GM23248 (cell line): ENCODE results near the gene THRSP. TPM values are rescaled to one million over a fixed set of nuclear protein-coding genes. Genes with fewer than 3 reads are reported as not detected.
"Not testable (repeated sequence)": the region's sequence is repeated elsewhere in the genome, so short reads cannot be mapped to it uniquely, and the experiment has no call there.

Experiments
- DNase-seq: peaks from one replicate; pipeline ENCODE4 v3.0.0-alpha.2; 2015
- H2AFZ ChIP-seq: fragments of 200-600 bp; sonication (generic); 2 replicates; pipeline ENCODE4 v1.6.1; 2016; ENCODE audit warnings: antibody characterized with exemption
- H3F3A ChIP-seq: fragments of 200-600 bp; sonication (generic); 2 replicates; pipeline ENCODE4 v1.6.1; 2016; ENCODE audit warnings: mild to moderate bottlenecking, antibody characterized with exemption, mixed run types; ENCODE audit not compliant: insufficient read depth
- H3K27ac ChIP-seq: fragments of 200-600 bp; sonication (generic); 2 replicates; pipeline ENCODE4 v1.5.1; 2016; ENCODE audit warnings: mild to moderate bottlenecking
- H3K27me3 ChIP-seq: fragments of 200-600 bp; sonication (generic); replicated peaks from 2 replicates; pipeline ENCODE4 v1.6.1; 2016; ENCODE audit warnings: mild to moderate bottlenecking; ENCODE audit not compliant: insufficient read depth
- H3K36me3 ChIP-seq: fragments of 200-600 bp; sonication (generic); 2 replicates; pipeline ENCODE4 v1.6.1; 2016; ENCODE audit warnings: low read depth, mild to moderate bottlenecking
- H3K4me1 ChIP-seq: fragments of 200-600 bp; sonication (generic); 2 replicates; pipeline ENCODE4 v1.6.1; 2016; ENCODE audit warnings: mild to moderate bottlenecking; ENCODE audit not compliant: insufficient read depth
- H3K4me2 ChIP-seq: fragments of 200-600 bp; sonication (generic); one replicate; pipeline ENCODE4 v1.6.1; 2016; ENCODE audit warnings: mild to moderate bottlenecking; ENCODE audit not compliant: unreplicated experiment
- H3K4me3 ChIP-seq: fragments of 200-600 bp; sonication (generic); 2 replicates; pipeline ENCODE4 v1.5.1; 2016; ENCODE audit warnings: mild to moderate bottlenecking
- H3K79me2 ChIP-seq: fragments of 200-600 bp; sonication (generic); 2 replicates; pipeline ENCODE4 v1.6.1; 2016; ENCODE audit warnings: mild to moderate bottlenecking; ENCODE audit not compliant: insufficient read depth
- H3K9ac ChIP-seq: fragments of 200-600 bp; sonication (generic); 2 replicates; pipeline ENCODE4 v1.6.1; 2016; ENCODE audit warnings: mild to moderate bottlenecking
- H3K9me2 ChIP-seq: fragments of 200-600 bp; sonication (generic); 2 replicates; pipeline ENCODE4 v1.6.1; 2016; ENCODE audit warnings: mixed run types, mild to moderate bottlenecking, moderate library complexity; ENCODE audit not compliant: insufficient read depth
- H3K9me3 ChIP-seq: fragments of 200-600 bp; sonication (generic); one replicate; pipeline ENCODE4 v1.6.1; 2017; ENCODE audit warnings: low read depth
- H4K20me1 ChIP-seq: fragments of 200-600 bp; sonication (generic); 2 replicates; pipeline ENCODE4 v1.6.0; 2016; ENCODE audit not compliant: insufficient read depth
- EZH2 ChIP-seq: fragments of 200-600 bp; sonication (generic); IDR thresholded peaks from 2 replicates; pipeline ENCODE4 v1.6.1; 2018; ENCODE audit warnings: antibody characterized with exemption, mild to moderate bottlenecking; ENCODE audit not compliant: insufficient read depth, poor library complexity, severe bottlenecking
- EZH2phosphoT487 ChIP-seq: fragments of 200-600 bp; sonication (generic); IDR thresholded peaks from 2 replicates; pipeline ENCODE4 v1.6.1; 2018; ENCODE audit warnings: antibody characterized with exemption, moderate library complexity, mild to moderate bottlenecking, low read depth; ENCODE audit not compliant: insufficient read depth
- WGBS, 2 experiments: methylation state at CpG; one replicate each; pipeline ENCODE4 v1.1.6; 2015 to 2017; ENCODE audit warnings: low lambda C conversion rate in 2 of 2, low coverage in 1 of 2; ENCODE audit errors: missing lambda C conversion rate in 2 of 2; 5-methylcytosine and 5-hydroxymethylcytosine counted together
- in situ Hi-C: fragments of 300-500 bp; cut with MboI; formaldehyde crosslinking; loops from 2 replicates; pipeline ENCODE4 v1.15.0; 2020
- polyA plus RNA-seq: library from polyadenylated mRNA; unstranded; fragments of >200 nt; fragmentation: Nextera tagmentation; extraction: Ambion mirVana; gene quantifications from 2 replicates; pipeline ENCODE4 v1.2.1, GENCODE V29; 2016
- total RNA-seq: library from RNA; depleted of rRNA; stranded (reverse); fragments of >200 nt; shearing (Covaris generic); gene quantifications from 2 replicates; pipeline ENCODE4 v1.2.3, GENCODE V29; 2014

Gene THRSP
- total and polyA plus RNA-seq, 2 experiments from 2014 or later: not detected

GRCh38 chr11:78039919-78040671 is 23.6 kb upstream of the THRSP start:
- Histone ChIP-seq H3K9me3 (no peaks in the 10 kb centered on the region), H3K4me1 (peaks cover 22% of the 10 kb centered on the region), H3K9me2 (no peaks in the 10 kb centered on the region), H3K27ac (peak overlapping the region; percentile 99), H3K4me3 (peak overlapping the region; percentile 64), H4K20me1 (no peaks in the 10 kb centered on the region), H3K9ac (peak overlapping the region; percentile 87), H3K27me3 (no peaks in the 10 kb centered on the region), H2AFZ (peak overlapping the region; percentile 96), H3K79me2 (peaks cover 7% of the 10 kb centered on the region; the same call in 1 of the 2 replicates), H3K36me3 (no peaks in the 10 kb centered on the region), H3F3A (peaks cover 13% of the 10 kb centered on the region), H3K4me2 (peak overlapping the region; percentile 89)
- TF ChIP-seq EZH2phosphoT487: no peak
- TF ChIP-seq EZH2: no peak
- peak; percentile 85 for DNase-seq
- 5 to 7% methylated on average over 7 of the region's 7 CpGs for WGBS, 2 experiments
- in situ Hi-C loops: no loop called here

GRCh38 chr11:78040691-78041379 is 22.8 kb upstream of the THRSP start:
- H4K20me1 ChIP-seq: no peaks in the 10 kb centered on the region
- H3K9me3 ChIP-seq: no peaks in the 10 kb centered on the region
- 90 to 93% methylated on average over 15 of the region's 15 CpGs for WGBS, 2 experiments
- H2AFZ ChIP-seq: peak overlapping the region; percentile 32; the same call in 1 of the 2 replicates
- no peaks in the 10 kb centered on the region for H3K27me3 ChIP-seq
- peak overlapping the region; percentile 87 for H3K9ac ChIP-seq
- peak overlapping the region; percentile 89 for H3K4me2 ChIP-seq
- H3K27ac ChIP-seq: peak overlapping the region; percentile 99
- H3K4me1 ChIP-seq: peaks cover 28% of the 10 kb centered on the region
- no peak for DNase-seq
- in situ Hi-C loops: no loop called here
- H3F3A ChIP-seq: peaks cover 13% of the 10 kb centered on the region
- H3K36me3 ChIP-seq: no peaks in the 10 kb centered on the region
- H3K4me3 ChIP-seq: peak overlapping the region; percentile 64; the same call in 1 of the 2 replicates
- H3K9me2 ChIP-seq: no peaks in the 10 kb centered on the region
- no peak for TF ChIP-seq EZH2
- no peak for TF ChIP-seq EZH2phosphoT487
- H3K79me2 ChIP-seq: peaks cover 7% of the 10 kb centered on the region; the same call in 1 of the 2 replicates

- H3K36me3 ChIP-seq, H4K20me1 ChIP-seq, H3K4me3 ChIP-seq, H3K27me3 ChIP-seq, H3K9me3 ChIP-seq, in situ Hi-C loops, DNase-seq, H3K9ac ChIP-seq, H3K9me2 ChIP-seq, H3K79me2 ChIP-seq: not testable (repeated sequence)
- H2AFZ ChIP-seq: 0 out of 2 replicates have a peak overlapping the region, but pooled peaks have one; percentile 32
- 99% methylated on average over 8 of the region's 8 CpGs for WGBS, 2 experiments
- H3K27ac ChIP-seq: peak overlapping the region; percentile 99; the same call in 1 of the 2 replicates
- peaks cover 29% of the 10 kb centered on the region for H3K4me1 ChIP-seq
- peaks cover 13% of the 10 kb centered on the region for H3F3A ChIP-seq
- H3K4me2 ChIP-seq: peak overlapping the region; percentile 89
These were observed 22.3 kb upstream of the THRSP start for GRCh38 chr11:78041380-78041719.

GRCh38 chr11:78041843-78042440 is 21.7 kb upstream of the THRSP start:
- Histone ChIP-seq H3K9me2 (no peaks in the 10 kb centered on the region), H3K4me3 (no peak overlapping the region), H3K36me3 (no peaks in the 10 kb centered on the region), H2AFZ (no peak overlapping the region), H3K27ac (no peak overlapping the region), H3F3A (peaks cover 13% of the 10 kb centered on the region), H3K4me2 (no peak overlapping the region), H3K9me3 (no peaks in the 10 kb centered on the region), H4K20me1 (no peaks in the 10 kb centered on the region), H3K79me2 (peaks cover 7% of the 10 kb centered on the region; the same call in 1 of the 2 replicates), H3K4me1 (peaks cover 29% of the 10 kb centered on the region), H3K27me3 (no peaks in the 10 kb centered on the region), H3K9ac (no peak overlapping the region)
- in situ Hi-C loops: no loop called here
- WGBS, 2 experiments: 97 to 98% methylated on average over 14 of the region's 14 CpGs
- no peak for TF ChIP-seq EZH2phosphoT487
- no peak for TF ChIP-seq EZH2
- no peak for DNase-seq
